GM23338 (cell line): ENCODE measurements around the gene RAB30. TPM values are rescaled to one million over a fixed set of nuclear protein-coding genes. Genes with fewer than 3 reads are reported as not detected.

ENCODE experiments used
- ATAC-seq: fragments of 200-7000 bp; cut with Tn5 transposase; 3 replicates; pipeline ENCODE4 v1.9.1; 2020
- DNase-seq: peaks from one replicate; pipeline ENCODE4 v3.0.0-alpha.2; 2015; ENCODE audit warnings: low spot score
- H2AFZ ChIP-seq: fragments of 200-600 bp; sonication (generic); 2 replicates; pipeline ENCODE4 v1.8.0; 2016; ENCODE audit warnings: antibody characterized with exemption, mild to moderate bottlenecking, moderate library complexity
- H3F3A ChIP-seq: fragments of 200-600 bp; sonication (generic); replicated peaks from 2 replicates; pipeline ENCODE4 v1.8.0; 2017; ENCODE audit warnings: antibody characterized with exemption, mixed run types, low read depth
- H3K27ac ChIP-seq: fragments of 200-600 bp; sonication (generic); 2 replicates; pipeline ENCODE4 v1.6.1; 2016; ENCODE audit warnings: low read depth
- H3K27me3 ChIP-seq: fragments of 200-600 bp; sonication (generic); 2 replicates; pipeline ENCODE4 v1.8.0; 2016; ENCODE audit warnings: mild to moderate bottlenecking, mixed run types, moderate library complexity; ENCODE audit not compliant: insufficient read depth
- H3K36me3 ChIP-seq: fragments of 200-600 bp; sonication (generic); 2 replicates; pipeline ENCODE4 v1.8.0; 2016; ENCODE audit warnings: mild to moderate bottlenecking; ENCODE audit not compliant: insufficient read depth
- H3K4me1 ChIP-seq: fragments of 200-600 bp; sonication (generic); 2 replicates; pipeline ENCODE4 v1.8.0; 2016; ENCODE audit warnings: mild to moderate bottlenecking, moderate library complexity; ENCODE audit not compliant: insufficient read depth
- H3K4me2 ChIP-seq: fragments of 200-600 bp; sonication (generic); 2 replicates; pipeline ENCODE4 v1.7.1; 2017; ENCODE audit warnings: mixed run types
- H3K4me3 ChIP-seq: fragments of 200-600 bp; sonication (generic); 2 replicates; pipeline ENCODE4 v1.6.1; 2016; ENCODE audit warnings: mixed run types
- H3K79me2 ChIP-seq: fragments of 200-600 bp; sonication (generic); replicated peaks from 2 replicates; pipeline ENCODE4 v1.8.0; 2017; ENCODE audit warnings: mild to moderate bottlenecking; ENCODE audit not compliant: insufficient read depth
- H3K9me2 ChIP-seq: fragments of 200-600 bp; sonication (generic); 2 replicates; pipeline ENCODE4 v1.8.0; 2017; ENCODE audit not compliant: insufficient read depth
- H4K20me1 ChIP-seq: fragments of 200-600 bp; sonication (generic); replicated peaks from 2 replicates; pipeline ENCODE4 v1.8.0; 2017; ENCODE audit warnings: mild to moderate bottlenecking; ENCODE audit not compliant: insufficient read depth
- H3K27ac Mint-ChIP-seq: 2 replicates; pipeline ENCODE4 v1.8.0; 2020; ENCODE audit warnings: inconsistent platforms, mild to moderate bottlenecking, moderate library complexity, mixed read lengths
- H3K27me3 Mint-ChIP-seq: 3 replicates; pipeline ENCODE4 v1.8.0; 2022; ENCODE audit warnings: low read depth, mild to moderate bottlenecking, moderate library complexity, mixed read lengths, inconsistent platforms; ENCODE audit not compliant: insufficient read depth, poor library complexity
- H3K36me3 Mint-ChIP-seq: 3 replicates; pipeline ENCODE4 v1.8.0; 2021; ENCODE audit warnings: low read depth, mild to moderate bottlenecking, inconsistent platforms, moderate library complexity, mixed read lengths
- H3K4me1 Mint-ChIP-seq: 3 replicates; pipeline ENCODE4 v1.8.0; 2020; ENCODE audit warnings: mild to moderate bottlenecking, inconsistent platforms, mixed read lengths
- H3K4me3 Mint-ChIP-seq: 3 replicates; pipeline ENCODE4 v1.8.0; 2021; ENCODE audit warnings: moderate library complexity, mild to moderate bottlenecking, inconsistent platforms, mixed read lengths
- H3K9me3 Mint-ChIP-seq: 3 replicates; pipeline ENCODE4 v1.8.0; 2020; ENCODE audit warnings: moderate library complexity, mild to moderate bottlenecking, inconsistent platforms, mixed read lengths
- polyA plus RNA-seq: library from polyadenylated mRNA; unstranded; fragments of >200 nt; fragmentation: Nextera tagmentation; extraction: Ambion mirVana; gene quantifications from 2 replicates; pipeline ENCODE4 v1.2.1, GENCODE V29; 2016
- small RNA-seq: library from RNA; depleted of rRNA; stranded (forward); fragments of <200 nt; gene quantifications from one replicate; pipeline ENCODE3, GENCODE V24; 2014; ENCODE audit warnings: low replicate concordance
- total RNA-seq: library from RNA; depleted of rRNA; stranded (reverse); fragments of >200 nt; shearing (Covaris generic); gene quantifications from 2 replicates; pipeline ENCODE4 v1.2.3, GENCODE V29; 2014; rRNA removed
- TF ChIP-seq, protein P1 (sequence below), 2 experiments: fragments of 200-600 bp in 1 of 2; sonication (generic) in 1 of 2; conservative IDR thresholded peaks; 2 replicates each; pipeline versions ENCODE4 v1.5.1 to v1.6.1; 2016 to 2017; ENCODE audit warnings: antibody characterized with exemption in 2 of 2, low read depth in 2 of 2, mild to moderate bottlenecking in 2 of 2, moderate library complexity in 1 of 2

RAB30 gene
- total and polyA plus RNA-seq, 2 experiments from 2014 or later: 3.3 to 6.6 TPM

DNA sequence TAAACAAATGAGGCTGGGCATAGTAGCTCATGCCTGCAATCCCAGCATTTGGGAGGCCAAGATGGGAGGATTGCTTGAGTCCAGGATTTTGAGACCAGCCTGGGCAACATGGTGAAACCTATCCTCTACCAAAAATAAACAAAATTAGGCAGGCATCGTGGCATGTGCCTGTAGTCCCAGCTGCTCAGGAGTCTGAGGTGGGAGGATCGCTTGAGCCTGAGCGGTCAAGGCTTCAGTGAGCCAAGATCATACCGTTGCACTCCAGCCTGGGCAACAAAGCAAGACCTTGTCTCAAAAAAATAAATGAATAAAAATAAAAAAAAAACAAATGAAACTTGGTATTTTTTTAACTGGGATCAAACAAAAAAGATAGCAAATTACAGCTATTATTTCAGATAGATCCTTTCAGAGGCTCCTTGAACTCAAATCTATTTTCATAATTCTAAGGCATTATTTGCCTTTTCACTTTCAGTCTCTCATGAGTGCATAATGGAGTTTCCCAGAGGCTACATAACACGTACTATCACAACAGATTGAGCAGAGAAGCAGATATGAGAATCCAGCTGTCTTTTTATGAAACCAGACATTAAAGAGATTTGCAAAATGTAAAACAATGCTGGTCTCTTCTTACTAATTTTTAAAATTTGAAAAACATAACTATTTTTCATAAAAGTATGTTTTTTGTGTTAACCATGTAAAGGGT is 147.0 kb downstream of the RAB30 start:
- Mint-ChIP-seq H3K36me3 (peaks cover 37% of the 10 kb centered on the region; the same call in 2 of the 3 replicates), H3K27me3 (no peaks in the 10 kb centered on the region), H3K27ac (no peak overlapping the region), H3K9me3 (no peaks in the 10 kb centered on the region), H3K4me3 (no peak overlapping the region), H3K4me1 (no peaks in the 10 kb centered on the region)
- Histone ChIP-seq H3K4me2 (no peak overlapping the region), H3K36me3 (peaks cover 4% of the 10 kb centered on the region; the same call in 1 of the 2 replicates), H3K79me2 (peaks cover 28% of the 10 kb centered on the region), H3K27me3 (no peaks in the 10 kb centered on the region), H3K4me1 (no peaks in the 10 kb centered on the region), H3F3A (no peaks in the 10 kb centered on the region), H3K27ac (no peak overlapping the region), H2AFZ (no peak overlapping the region), H3K4me3 (no peak overlapping the region), H3K9me2 (no peaks in the 10 kb centered on the region), H4K20me1 (0 out of 2 replicates have a peak, but pooled peaks cover under 1% of the 10 kb centered on the region)
- ATAC-seq (no peak), DNase-seq (no peak)
- TF ChIP-seq, protein P1, sequence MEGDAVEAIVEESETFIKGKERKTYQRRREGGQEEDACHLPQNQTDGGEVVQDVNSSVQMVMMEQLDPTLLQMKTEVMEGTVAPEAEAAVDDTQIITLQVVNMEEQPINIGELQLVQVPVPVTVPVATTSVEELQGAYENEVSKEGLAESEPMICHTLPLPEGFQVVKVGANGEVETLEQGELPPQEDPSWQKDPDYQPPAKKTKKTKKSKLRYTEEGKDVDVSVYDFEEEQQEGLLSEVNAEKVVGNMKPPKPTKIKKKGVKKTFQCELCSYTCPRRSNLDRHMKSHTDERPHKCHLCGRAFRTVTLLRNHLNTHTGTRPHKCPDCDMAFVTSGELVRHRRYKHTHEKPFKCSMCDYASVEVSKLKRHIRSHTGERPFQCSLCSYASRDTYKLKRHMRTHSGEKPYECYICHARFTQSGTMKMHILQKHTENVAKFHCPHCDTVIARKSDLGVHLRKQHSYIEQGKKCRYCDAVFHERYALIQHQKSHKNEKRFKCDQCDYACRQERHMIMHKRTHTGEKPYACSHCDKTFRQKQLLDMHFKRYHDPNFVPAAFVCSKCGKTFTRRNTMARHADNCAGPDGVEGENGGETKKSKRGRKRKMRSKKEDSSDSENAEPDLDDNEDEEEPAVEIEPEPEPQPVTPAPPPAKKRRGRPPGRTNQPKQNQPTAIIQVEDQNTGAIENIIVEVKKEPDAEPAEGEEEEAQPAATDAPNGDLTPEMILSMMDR (conservative IDR thresholded peaks at IDR 0.05; ENCODE audit: low read depth in 2 of 2): no peak

Small RNA genes lying within 50 kb of the gene (small RNA-seq; reads per million reads assigned to genes)
- gene SNORA70E: not detected

Other genes with a start within 250 kb of the RAB30 start
- gene PRCP, start 171.5 kb downstream of the RAB30 start, total RNA-seq: 52.2 and 52.8 TPM in 2 replicates
- gene PRCP, start 171.5 kb downstream of the RAB30 start, polyA plus RNA-seq: 26.1 and 33.3 TPM in 2 replicates
- gene DDIAS, start 170.2 kb downstream of the RAB30 start, total RNA-seq: 48.9 and 53.0 TPM in 2 replicates
- 16.5 and 19.5 TPM in 2 replicates for gene DDIAS, start 170.2 kb downstream of the RAB30 start, polyA plus RNA-seq
- 44.2 and 47.0 TPM in 2 replicates for gene PCF11, start 85.2 kb upstream of the RAB30 start, total RNA-seq
- 18.7 and 23.0 TPM in 2 replicates for gene PCF11, start 85.2 kb upstream of the RAB30 start, polyA plus RNA-seq
- 5.7 and 7.1 TPM in 2 replicates for gene ANKRD42, start 121.8 kb upstream of the RAB30 start, total RNA-seq
- gene ANKRD42, start 121.8 kb upstream of the RAB30 start, polyA plus RNA-seq: 3.9 and 5.3 TPM in 2 replicates
- gene CCDC90B, start 214.5 kb upstream of the RAB30 start, total RNA-seq: 55.1 and 79.1 TPM in 2 replicates
- gene CCDC90B, start 214.5 kb upstream of the RAB30 start, polyA plus RNA-seq: 73.5 and 89.0 TPM in 2 replicates